Measurements from ENCODE around the gene LRRC8C.

- TF ChIP-seq CTCF (IDR thresholded peaks at IDR 0.05) (no peak), EZH2 (IDR thresholded peaks at IDR 0.05) (no peak), EZH2phosphoT487 (IDR thresholded peaks at IDR 0.05) (no peak)
These were observed 22.4 kb upstream of the LRRC8C start for GRCh38 chr1:89610457-89611011.
